ENCODE measurements around the gene CEACAM18. TPM values are rescaled to one million over a fixed set of nuclear protein-coding genes. Genes with fewer than 3 reads are reported as not detected.
"Not testable (repeated sequence)": the region's sequence is repeated elsewhere in the genome, so short reads cannot be mapped to it uniquely, and the experiment has no call there.

The CEACAM18 gene
- total RNA-seq, 2 experiments from 2014 or later: not detected

DNA sequence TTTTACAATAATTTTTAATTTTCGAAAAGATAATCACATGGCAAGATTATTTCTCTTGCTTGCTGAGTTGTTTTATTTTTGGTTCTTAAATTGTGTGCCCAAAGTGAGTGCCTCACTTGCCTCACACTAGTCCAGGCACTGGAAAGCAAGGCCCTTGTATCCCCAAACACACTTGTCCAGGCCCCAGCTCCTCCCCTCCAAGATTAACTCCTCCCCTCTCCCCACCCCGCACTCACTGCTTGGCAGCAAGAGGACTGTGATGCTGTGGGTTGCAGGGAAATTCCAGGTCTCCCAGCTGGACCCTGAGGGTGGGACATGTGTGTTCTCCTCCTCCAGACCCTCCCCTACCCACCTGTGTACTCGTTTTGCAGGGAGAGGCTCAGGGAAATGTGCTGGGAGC, 19.3 kb downstream of the CEACAM18 start:
- Histone ChIP-seq H3K27me3 (ENCODE audit: control insufficient read depth in 1 of 2, insufficient read depth in 2 of 2, low read length in 2 of 2) (no peaks in the 10 kb centered on the region), H3K9me3 (ENCODE audit: control insufficient read depth in 1 of 2, insufficient read depth in 1 of 2, low read length in 2 of 2) (no peaks in the 10 kb centered on the region), H3K4me1 (ENCODE audit: insufficient read depth, low read length) (peaks cover 10% of the 10 kb centered on the region), H3K36me3 (ENCODE audit: insufficient read depth, low read length) (no peaks in the 10 kb centered on the region), H3K27ac (ENCODE audit: low read depth in 1 of 2, low read length in 2 of 2) (no peak overlapping the region), H3K4me3 (ENCODE audit: low read length) (no peak overlapping the region)
- Mint-ChIP-seq H3K4me3 (no peak overlapping the region), H3K27me3 (peaks cover 20% of the 10 kb centered on the region), H3K4me1 (ENCODE audit: low read depth) (peaks cover 6% of the 10 kb centered on the region), H3K9me3 (no peaks in the 10 kb centered on the region), H3K27ac (no peak overlapping the region), H3K36me3 (ENCODE audit: low read depth) (no peaks in the 10 kb centered on the region)
- ATAC-seq (ENCODE audit: poor library complexity) (no peak), DNase-seq (no peak)
- ChIA-PET CTCF (interaction anchor here (0.6 kb wide), 1 partner anchor 161 kb away, joined by 3 read pairs; no protein-coding TSS in a partner anchor), POLR2A (no interaction called here)
- intact Hi-C loops (cut with DNase I, micrococcal nuclease): no loop called here
- TF ChIP-seq, protein P1, sequence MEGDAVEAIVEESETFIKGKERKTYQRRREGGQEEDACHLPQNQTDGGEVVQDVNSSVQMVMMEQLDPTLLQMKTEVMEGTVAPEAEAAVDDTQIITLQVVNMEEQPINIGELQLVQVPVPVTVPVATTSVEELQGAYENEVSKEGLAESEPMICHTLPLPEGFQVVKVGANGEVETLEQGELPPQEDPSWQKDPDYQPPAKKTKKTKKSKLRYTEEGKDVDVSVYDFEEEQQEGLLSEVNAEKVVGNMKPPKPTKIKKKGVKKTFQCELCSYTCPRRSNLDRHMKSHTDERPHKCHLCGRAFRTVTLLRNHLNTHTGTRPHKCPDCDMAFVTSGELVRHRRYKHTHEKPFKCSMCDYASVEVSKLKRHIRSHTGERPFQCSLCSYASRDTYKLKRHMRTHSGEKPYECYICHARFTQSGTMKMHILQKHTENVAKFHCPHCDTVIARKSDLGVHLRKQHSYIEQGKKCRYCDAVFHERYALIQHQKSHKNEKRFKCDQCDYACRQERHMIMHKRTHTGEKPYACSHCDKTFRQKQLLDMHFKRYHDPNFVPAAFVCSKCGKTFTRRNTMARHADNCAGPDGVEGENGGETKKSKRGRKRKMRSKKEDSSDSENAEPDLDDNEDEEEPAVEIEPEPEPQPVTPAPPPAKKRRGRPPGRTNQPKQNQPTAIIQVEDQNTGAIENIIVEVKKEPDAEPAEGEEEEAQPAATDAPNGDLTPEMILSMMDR (IDR thresholded peaks at IDR 0.05): no peak

DNA sequence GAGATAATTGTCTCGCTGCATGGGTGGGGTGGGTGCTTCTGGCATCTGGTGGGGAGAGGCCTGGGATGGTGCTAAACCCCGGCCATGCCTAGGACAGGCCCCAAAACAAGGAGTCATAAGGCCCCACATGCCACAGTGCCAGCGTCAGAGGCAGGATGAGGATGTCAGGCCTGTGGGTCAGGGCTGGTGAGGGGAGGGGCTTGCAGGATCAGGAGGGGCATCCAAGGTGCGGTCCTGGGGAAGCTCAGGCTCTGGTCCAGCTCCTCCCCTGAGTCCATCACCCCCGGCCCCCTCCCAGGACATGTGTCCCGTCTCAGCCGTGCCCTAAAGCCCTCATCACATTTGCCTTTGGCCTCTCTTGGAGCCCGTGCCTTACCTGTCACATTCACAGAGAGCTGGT, 22.6 kb downstream of the CEACAM18 start:
- ATAC-seq (ENCODE audit: poor library complexity); H3K9me3 ChIP-seq (ENCODE audit: control insufficient read depth in 1 of 2, insufficient read depth in 1 of 2, low read length in 2 of 2); CTCF ChIA-PET; H3K4me1 Mint-ChIP-seq (ENCODE audit: low read depth); intact Hi-C loops (cut with DNase I, micrococcal nuclease); H3K36me3 ChIP-seq (ENCODE audit: insufficient read depth, low read length); H3K4me3 Mint-ChIP-seq; POLR2A ChIA-PET; H3K9me3 Mint-ChIP-seq; H3K27ac ChIP-seq (ENCODE audit: low read depth in 1 of 2, low read length in 2 of 2); H3K4me3 ChIP-seq (ENCODE audit: low read length); H3K36me3 Mint-ChIP-seq (ENCODE audit: low read depth); H3K27me3 ChIP-seq (ENCODE audit: control insufficient read depth in 1 of 2, insufficient read depth in 2 of 2, low read length in 2 of 2); H3K27ac Mint-ChIP-seq; H3K27me3 Mint-ChIP-seq; DNase-seq: not testable (repeated sequence)
- H3K4me1 ChIP-seq (ENCODE audit: insufficient read depth, low read length): peaks cover 10% of the 10 kb centered on the region

DNA sequence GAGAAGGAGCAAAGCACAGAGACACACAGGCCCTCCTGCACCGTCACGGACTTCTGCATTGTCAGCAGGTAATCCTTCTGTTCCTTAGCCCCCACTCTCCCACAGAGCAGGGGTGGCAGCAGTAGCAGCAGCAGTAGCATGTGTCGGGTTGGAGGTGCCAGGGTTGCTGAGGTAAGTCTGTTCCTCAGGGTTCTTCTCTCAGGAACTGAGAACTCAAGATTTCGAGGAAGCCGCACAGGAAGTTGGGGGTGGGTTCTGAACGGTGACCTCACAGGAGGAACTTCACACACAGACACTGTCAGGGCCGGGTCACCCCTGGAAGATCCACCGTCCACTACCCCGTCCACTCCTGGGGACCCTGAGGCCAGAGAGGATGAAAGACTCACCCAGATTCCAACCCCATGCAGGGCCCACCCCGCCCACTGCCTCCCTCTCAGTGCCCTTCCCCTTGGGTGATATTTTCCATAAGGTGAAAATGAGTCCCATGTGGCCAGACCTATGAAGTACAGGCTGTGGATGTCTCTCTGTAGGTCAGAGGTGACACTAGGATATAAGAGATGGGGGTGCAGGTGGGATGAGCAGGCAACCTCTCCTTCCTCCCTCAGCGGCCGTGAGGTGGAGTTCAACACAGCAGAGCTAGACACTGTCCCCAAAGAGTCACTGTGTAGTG, 23.4 kb downstream of the CEACAM18 start, which contains the start of gene SIGLEC12:
SIGLEC12 (minus strand) TSS at position 207 of the 670 bp plus-strand sequence; CDS start at position 140, 67 bp downstream.
- CTCF ChIA-PET: no interaction called here
- intact Hi-C loops (cut with DNase I, micrococcal nuclease): no loop called here
- TF ChIP-seq, protein P1 (IDR thresholded peaks at IDR 0.05): no peak
- Mint-ChIP-seq H3K27ac (no peak within 1 kb of the TSS), H3K9me3 (no peaks in the 10 kb centered on the region), H3K36me3 (ENCODE audit: low read depth) (no peaks in the 10 kb centered on the region), H3K4me3 (no peak within 1 kb of the TSS), H3K4me1 (ENCODE audit: low read depth) (peaks cover 6% of the 10 kb centered on the region), H3K27me3 (peaks cover 7% of the 10 kb centered on the region)
- peaks cover 10% of the 10 kb centered on the region for H3K4me1 ChIP-seq (ENCODE audit: insufficient read depth, low read length)
- no peaks in the 10 kb centered on the region for H3K27me3 ChIP-seq (ENCODE audit: control insufficient read depth in 1 of 2, insufficient read depth in 2 of 2, low read length in 2 of 2)
- peaks cover 0 to 6% of the 10 kb centered on the region in 2 experiments for H3K9me3 ChIP-seq (ENCODE audit: control insufficient read depth in 1 of 2, insufficient read depth in 1 of 2, low read length in 2 of 2)
- no peak within 1 kb of the TSS for H3K4me3 ChIP-seq (ENCODE audit: low read length)
- ATAC-seq (ENCODE audit: poor library complexity) (no peak), DNase-seq (peak in 3 of 14 experiments; percentile 8 to 56 (median 49))
- POLR2A ChIA-PET: no interaction called here
- H3K36me3 ChIP-seq (ENCODE audit: insufficient read depth, low read length): no peaks in the 10 kb centered on the region
- H3K27ac ChIP-seq (ENCODE audit: low read depth in 1 of 2, low read length in 2 of 2): no peak within 1 kb of the TSS

All from CD4-positive, alpha-beta T cell (primary cell).